Measurements from ENCODE around the gene NDRG2.
"Not testable (repeated sequence)": the region's sequence is repeated elsewhere in the genome, so short reads cannot be mapped to it uniquely, and the experiment has no call there.

The NDRG2 gene

GRCh38 chr14:21003788-21004346 is 21.0 kb downstream of the NDRG2 start:
- DNase-seq (ENCODE audit: low read depth): no peak

- no peak for DNase-seq (ENCODE audit: low read depth)
Measured at GRCh38 chr14:21001218-21001617, 23.6 kb downstream of the NDRG2 start.

GRCh38 chr14:20999591-20999990 is 25.3 kb downstream of the NDRG2 start:
- no peak for DNase-seq (ENCODE audit: low read depth)

GRCh38 chr14:20998674-20999366 is 26.0 kb downstream of the NDRG2 start, which contains the start of gene SLC39A2:
Gene SLC39A2, plus strand, starts transcription at chr14:20999293. Its CDS starts 154 bp downstream, at chr14:20999447.
- no peak for DNase-seq (ENCODE audit: low read depth)

- no peak for DNase-seq (ENCODE audit: low read depth)
Measured at GRCh38 chr14:20998139-20998538, 26.7 kb downstream of the NDRG2 start.

GRCh38 chr14:20997564-20997963 is 27.3 kb downstream of the NDRG2 start:
- DNase-seq (ENCODE audit: low read depth): no peak

GRCh38 chr14:20997115-20997514 is 27.7 kb downstream of the NDRG2 start:
- no peak for DNase-seq (ENCODE audit: low read depth)

- DNase-seq (ENCODE audit: low read depth): no peak
Measured at GRCh38 chr14:20996521-20996920, 28.3 kb downstream of the NDRG2 start.

- peak; percentile 82 for DNase-seq (ENCODE audit: low read depth)
Measured at GRCh38 chr14:20989787-20990600, 34.9 kb downstream of the NDRG2 start, which contains the start of gene METTL17. Gene METTL17, plus strand, starts transcription at chr14:20989980. Its CDS starts 23 bp downstream, at chr14:20990003.

GRCh38 chr14:20989471-20989786 is 35.4 kb downstream of the NDRG2 start:
- DNase-seq (ENCODE audit: low read depth): no peak

- no peak for DNase-seq (ENCODE audit: low read depth)
Measured at GRCh38 chr14:20988717-20989470, 36.0 kb downstream of the NDRG2 start.

GRCh38 chr14:20986811-20987210 is 38.0 kb downstream of the NDRG2 start:
- DNase-seq (ENCODE audit: low read depth): no peak

- not testable (repeated sequence) for DNase-seq (ENCODE audit: low read depth)
Measured at GRCh38 chr14:20985650-20986049, 39.2 kb downstream of the NDRG2 start.

GRCh38 chr14:20982646-20983369 is 42.1 kb downstream of the NDRG2 start:
- no peak for DNase-seq (ENCODE audit: low read depth)

GRCh38 chr14:20980906-20981305 is 44.0 kb downstream of the NDRG2 start:
- no peak for DNase-seq (ENCODE audit: low read depth)

- no peak for DNase-seq (ENCODE audit: low read depth)
Measured at GRCh38 chr14:20978687-20979086, 46.2 kb downstream of the NDRG2 start.

GRCh38 chr14:20976291-20976690 is 48.6 kb downstream of the NDRG2 start:
- no peak for DNase-seq (ENCODE audit: low read depth)

GRCh38 chr14:20973501-20973900 is 51.4 kb downstream of the NDRG2 start:
- no peak for DNase-seq (ENCODE audit: low read depth)

- no peak for DNase-seq (ENCODE audit: low read depth)
Measured at GRCh38 chr14:20971705-20972021, 53.2 kb downstream of the NDRG2 start.

GRCh38 chr14:20970983-20971704 is 53.7 kb downstream of the NDRG2 start:
- peak; percentile 75 for DNase-seq (ENCODE audit: low read depth)

- DNase-seq (ENCODE audit: low read depth): no peak
Measured at GRCh38 chr14:20970647-20970982, 54.2 kb downstream of the NDRG2 start.
